Endothelial cell of umbilical vein (primary cell): ENCODE measurements around the gene RNASEH2A. TPM values are rescaled to one million over a fixed set of nuclear protein-coding genes. Genes with fewer than 3 reads are reported as not detected.

Experiments
- BruUV-seq: library from RNA; stranded (reverse); fragments of 400-500 nt; replicated peaks from 2 replicates; lab custom pipeline; 2021; lab: Mats Ljungman, UMichigan
- CTCF ChIA-PET: fragments of 300-600, 350-600 bp; sonication (Branson Sonifier 250); formaldehyde crosslinking; loops from one replicate; lab custom pipeline; 2021; ENCODE audit warnings: antibody characterized with exemption, inconsistent platforms; lab: Charles Lee
- POLR2A ChIA-PET: fragments of 300-600, 350-600 bp; sonication (Branson Sonifier 250); formaldehyde crosslinking; loops from one replicate; lab custom pipeline; 2021; ENCODE audit warnings: antibody characterized with exemption, inconsistent platforms; lab: Charles Lee
- DNase-seq: peaks from one replicate; pipeline ENCODE4 v3.0.0-alpha.2; 2011; ENCODE audit warnings: low read depth, low spot score
- FAIRE-seq: peaks from 2 replicates; lab custom pipeline; 2011; peaks lifted over from hg19 to GRCh38; lab: Jason Lieb, UNC
- H2AFZ ChIP-seq: 2 replicates; pipeline ENCODE4 v1.6.0; 2012; ENCODE audit warnings: low read depth, low read length, control low read depth, inconsistent platforms
- H3K27ac ChIP-seq: 2 replicates; pipeline ENCODE4 v1.5.1; 2011; ENCODE audit warnings: low read depth, mild to moderate bottlenecking, control low read depth, low read length, moderate library complexity; ENCODE audit not compliant: insufficient read depth
- H3K27me3 ChIP-seq, 2 experiments: 2 replicates each; pipeline versions ENCODE4 v1.6.0 to v1.6.1; 2011; ENCODE audit warnings: low read length in 2 of 2, mixed read lengths in 1 of 2; ENCODE audit not compliant: control insufficient read depth in 2 of 2, insufficient read depth in 2 of 2
- H3K36me3 ChIP-seq, 2 experiments: 2 replicates in 1 of 2; 3 replicates in 1 of 2; pipeline ENCODE4 v1.5.1; 2011; ENCODE audit warnings: low read length in 2 of 2, mild to moderate bottlenecking in 1 of 2, moderate library complexity in 1 of 2; ENCODE audit not compliant: control insufficient read depth in 2 of 2, insufficient read depth in 2 of 2; ENCODE audit errors: extremely low read depth in 1 of 2
- H3K4me1 ChIP-seq: 3 replicates; pipeline ENCODE4 v1.5.1; 2011; ENCODE audit warnings: mild to moderate bottlenecking, low read length; ENCODE audit not compliant: control insufficient read depth, insufficient read depth; ENCODE audit errors: extremely low read depth
- H3K4me2 ChIP-seq: 2 replicates; pipeline ENCODE4 v1.6.1; 2011; ENCODE audit warnings: low read length, control low read depth, mixed read lengths; ENCODE audit not compliant: insufficient read depth
- H3K4me3 ChIP-seq, 3 experiments: fragments of 200-600 bp in 1 of 3; sonication (generic), shearing (Covaris generic) in 1 of 3; replicated peaks in 1 of 3; 2 replicates each; pipeline ENCODE4 v1.5.1; 2011 to 2016; ENCODE audit warnings: control low read depth in 3 of 3, low read length in 3 of 3, mild to moderate bottlenecking in 2 of 3, inconsistent platforms in 1 of 3, low read depth in 1 of 3, moderate library complexity in 1 of 3; ENCODE audit not compliant: insufficient read depth in 1 of 3
- H3K79me2 ChIP-seq: 2 replicates; pipeline ENCODE4 v1.6.0; 2012; ENCODE audit warnings: low read length, inconsistent platforms; ENCODE audit not compliant: control insufficient read depth, insufficient read depth
- H3K9ac ChIP-seq: replicated peaks from 2 replicates; pipeline ENCODE3; 2011; ENCODE audit warnings: low read length, control low read depth; ENCODE audit not compliant: insufficient read depth; ENCODE audit errors: extremely low read depth
- H3K9me1 ChIP-seq: replicated peaks from 3 replicates; pipeline ENCODE4 v1.6.0; 2011; ENCODE audit warnings: mild to moderate bottlenecking, low read length; ENCODE audit not compliant: control insufficient read depth, insufficient read depth; ENCODE audit errors: extremely low read depth
- H3K9me3 ChIP-seq: replicated peaks from 2 replicates; pipeline ENCODE4 v1.5.1; 2012; ENCODE audit warnings: low read length, inconsistent platforms; ENCODE audit not compliant: control insufficient read depth, insufficient read depth
- H4K20me1 ChIP-seq: replicated peaks from 2 replicates; pipeline ENCODE3; 2011; ENCODE audit warnings: mild to moderate bottlenecking, low read length; ENCODE audit not compliant: control insufficient read depth, insufficient read depth; ENCODE audit errors: extremely low read depth
- CTCF ChIP-seq, 2 donors: IDR thresholded peaks; 1 replicate in 1 of 2; 2 replicates in 1 of 2; pipeline ENCODE4 v1.5.1; 2011; ENCODE audit warnings: low read length in 2 of 2, mild to moderate bottlenecking in 2 of 2, moderate library complexity in 2 of 2, control low read depth in 1 of 2, inconsistent platforms in 1 of 2, low read depth in 1 of 2; ENCODE audit not compliant: insufficient read depth in 1 of 2; ENCODE audit errors: extremely low read depth in 1 of 2
- EZH2 ChIP-seq: IDR thresholded peaks from 2 replicates; pipeline ENCODE4 v1.6.1; 2012; ENCODE audit warnings: borderline replicate concordance, low read depth, mild to moderate bottlenecking, moderate library complexity, low read length, inconsistent platforms; ENCODE audit not compliant: severe bottlenecking
- FOS ChIP-seq: IDR thresholded peaks from 2 replicates; pipeline ENCODE4 v1.6.1; 2011; ENCODE audit warnings: mild to moderate bottlenecking, low read length, moderate library complexity, borderline replicate concordance; ENCODE audit not compliant: insufficient read depth
- GATA2 ChIP-seq: IDR thresholded peaks from 2 replicates; pipeline ENCODE4 v1.7.0; 2011; ENCODE audit warnings: low read depth, mild to moderate bottlenecking, moderate library complexity, mixed read lengths, low read length; ENCODE audit not compliant: insufficient read length, insufficient read depth
- JUN ChIP-seq: IDR thresholded peaks from 2 replicates; pipeline ENCODE4 v1.6.1; 2011; ENCODE audit warnings: borderline replicate concordance, low read depth; ENCODE audit not compliant: insufficient read length, insufficient read depth
- MAX ChIP-seq: IDR thresholded peaks from 2 replicates; pipeline ENCODE4 v1.6.1; 2011; ENCODE audit not compliant: insufficient read depth, insufficient read length
- MYC ChIP-seq: IDR thresholded peaks from one replicate; pipeline ENCODE4 v1.6.1; 2011; ENCODE audit warnings: mild to moderate bottlenecking, low read depth, low read length
- POLR2A ChIP-seq: IDR thresholded peaks from 2 replicates; pipeline ENCODE4 v1.6.1; 2012; ENCODE audit warnings: low read depth, mild to moderate bottlenecking, control low read depth, low read length
- POLR2AphosphoS5 ChIP-seq: IDR thresholded peaks from 2 replicates; pipeline ENCODE4 v1.6.1; 2012; ENCODE audit warnings: low read depth, mild to moderate bottlenecking, control low read depth, low read length, moderate library complexity; ENCODE audit not compliant: insufficient read depth
- dilution Hi-C: fragments of 300-500 bp; cut with MboI; formaldehyde crosslinking; loops from one replicate; pipeline ENCODE4 v1.15.0; 2019; ENCODE audit warnings: low sequenced_read_pairs; ENCODE audit not compliant: extremely low pct_ligation_motif_present
- intact Hi-C: fragments of 100-400 bp; cut with micrococcal nuclease; formaldehyde crosslinking; loops from one replicate; pipeline ENCODE4 v1.10.0; 2022
- polyA plus RNA-seq, 4 experiments: library from polyadenylated mRNA; depleted of rRNA in 3 of 4; stranded (reverse) in 3 of 4; unstranded in 1 of 4; fragments of >200 nt; gene quantifications; 2 replicates each; pipeline versions ENCODE4 v1.2.1 to v1.2.3, GENCODE V29; 2011 to 2012; ENCODE audit warnings: missing spikeins in 1 of 4
- total RNA-seq: library from RNA; stranded (reverse); gene quantifications from 2 replicates; pipeline ENCODE4 v1.2.3, GENCODE V29; 2021

Gene RNASEH2A
- total and polyA plus RNA-seq, 2 donors (not counting 3 experiments of a cell fraction or from before 2014, with no cell fraction given) = 25.6 to 45.4 TPM

GRCh38 chr19:12821761-12822160 is 15.4 kb downstream of the RNASEH2A start:
- no peak for DNase-seq
- no peak overlapping the region for H3K27ac ChIP-seq
- no peaks in the 10 kb centered on the region for H3K4me1 ChIP-seq
- no peak overlapping the region for H3K4me2 ChIP-seq
- ChIA-PET POLR2A (no interaction called here), CTCF (interaction anchor here (1.1 to 1.2 kb wide), 2 partner anchors 23 to 26 kb away, joined by 3 to 7 read pairs; no protein-coding TSS in a partner anchor)
- BruUV-seq = no TSS peak
- H3K9ac ChIP-seq = no peak overlapping the region
- TF ChIP-seq POLR2AphosphoS5 (no peak), MAX (no peak), JUN (no peak), MYC (no peak), EZH2 (no peak), POLR2A (no peak), CTCF (IDR thresholded peaks at IDR 0.05; ENCODE audit: extremely low read depth in 1 of 2, insufficient read depth in 1 of 2, low read depth in 1 of 2, low read length in 2 of 2) (no peak), FOS (no peak), GATA2 (no peak)
- H3K9me3 ChIP-seq = no peaks in the 10 kb centered on the region
- intact Hi-C loops (no loop called here), dilution Hi-C loops (no loop called here)
- H4K20me1 ChIP-seq = no peaks in the 10 kb centered on the region
- H3K4me3 ChIP-seq = no peak overlapping the region
- H3K79me2 ChIP-seq = no peaks in the 10 kb centered on the region
- no peak for FAIRE-seq
- H2AFZ ChIP-seq = no peak overlapping the region
- no peaks in the 10 kb centered on the region for H3K9me1 ChIP-seq
- H3K36me3 ChIP-seq = no peaks in the 10 kb centered on the region
- no peaks in the 10 kb centered on the region for H3K27me3 ChIP-seq
